ENCODE data around the gene FAM114A1.

GRCh38 chr4:38920677-38921076, 53.1 kb downstream of the FAM114A1 start:
- TF ChIP-seq CTCF (IDR thresholded peaks at IDR 0.05; ENCODE audit: low read depth, low read length) (no peak), EZH2phosphoT487 (IDR thresholded peaks at IDR 0.05; ENCODE audit: low read depth) (no peak)

All from OCI-LY3 (cell line).